ENCODE data around the gene PPIF. TPM values are rescaled to one million over a fixed set of nuclear protein-coding genes. Genes with fewer than 3 reads are reported as not detected.

The PPIF gene
- total and polyA plus RNA-seq, 3 donors from 2014 or later, result 80.1 to 106 (median 82.1) TPM

GRCh38 chr10:79390551-79391229, 43.4 kb downstream of the PPIF start:
- Histone ChIP-seq H3K27me3 (no peaks in the 10 kb centered on the region), H3K9me3 (no peaks in the 10 kb centered on the region), H3K4me3 (no peak overlapping the region), H3K4me1 (peaks cover 15% of the 10 kb centered on the region), H3K27ac (no peak overlapping the region), H3K36me3 (ENCODE audit: low read depth, missing control alignments) (no peaks in the 10 kb centered on the region)
- DNase-seq, result no peak
- TF ChIP-seq, protein P1, sequence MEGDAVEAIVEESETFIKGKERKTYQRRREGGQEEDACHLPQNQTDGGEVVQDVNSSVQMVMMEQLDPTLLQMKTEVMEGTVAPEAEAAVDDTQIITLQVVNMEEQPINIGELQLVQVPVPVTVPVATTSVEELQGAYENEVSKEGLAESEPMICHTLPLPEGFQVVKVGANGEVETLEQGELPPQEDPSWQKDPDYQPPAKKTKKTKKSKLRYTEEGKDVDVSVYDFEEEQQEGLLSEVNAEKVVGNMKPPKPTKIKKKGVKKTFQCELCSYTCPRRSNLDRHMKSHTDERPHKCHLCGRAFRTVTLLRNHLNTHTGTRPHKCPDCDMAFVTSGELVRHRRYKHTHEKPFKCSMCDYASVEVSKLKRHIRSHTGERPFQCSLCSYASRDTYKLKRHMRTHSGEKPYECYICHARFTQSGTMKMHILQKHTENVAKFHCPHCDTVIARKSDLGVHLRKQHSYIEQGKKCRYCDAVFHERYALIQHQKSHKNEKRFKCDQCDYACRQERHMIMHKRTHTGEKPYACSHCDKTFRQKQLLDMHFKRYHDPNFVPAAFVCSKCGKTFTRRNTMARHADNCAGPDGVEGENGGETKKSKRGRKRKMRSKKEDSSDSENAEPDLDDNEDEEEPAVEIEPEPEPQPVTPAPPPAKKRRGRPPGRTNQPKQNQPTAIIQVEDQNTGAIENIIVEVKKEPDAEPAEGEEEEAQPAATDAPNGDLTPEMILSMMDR (IDR thresholded peaks at IDR 0.05), result no peak
- TF ChIP-seq POLR2A (IDR thresholded peaks at IDR 0.05), result no peak
- intact Hi-C loops (cut with DNase I; ENCODE audit: low total_unique reads), result no loop called here
- 58 to 65% methylated on average over 5 to 16 of the region's 16 CpGs for WGBS, 2 donors

DNA sequence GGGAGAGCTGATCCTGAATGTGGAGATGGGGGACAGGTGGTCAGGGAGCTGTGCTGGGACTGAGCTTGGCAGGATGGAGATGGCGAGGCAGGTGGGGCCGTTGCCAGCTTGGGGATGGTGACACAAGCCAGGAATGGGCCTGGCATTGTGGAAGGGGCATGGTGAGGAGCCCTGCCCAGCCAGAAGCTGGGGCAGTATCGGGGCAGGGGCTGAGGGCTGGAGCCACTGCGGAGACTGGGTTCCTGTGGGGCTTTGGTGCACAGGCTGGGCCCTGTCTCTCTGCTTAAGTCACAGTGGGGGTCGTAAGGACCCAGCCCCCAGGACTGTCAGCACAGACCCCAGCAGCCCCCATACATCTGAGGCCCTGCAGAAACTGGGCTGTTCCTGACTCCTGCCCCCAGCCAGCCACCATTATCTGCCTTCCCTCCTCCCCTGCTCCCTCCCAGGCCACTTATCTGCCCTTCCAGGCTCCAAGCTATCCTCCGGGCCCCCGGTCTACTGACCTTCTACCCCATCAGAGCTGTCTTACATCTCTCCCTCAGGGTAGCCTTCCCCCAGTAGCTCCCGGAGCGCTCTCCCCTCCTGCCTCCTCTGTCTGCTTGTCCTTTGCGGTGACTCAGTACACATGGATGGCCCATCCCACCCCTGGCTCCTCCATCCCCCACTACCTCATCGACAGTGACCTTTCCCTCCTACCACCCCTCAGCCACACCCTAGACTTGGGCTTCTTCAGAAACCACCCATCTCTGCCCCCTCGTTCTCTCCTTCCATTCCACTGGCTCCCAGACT, 44.2 kb downstream of the PPIF start:
- H3K27me3 ChIP-seq, result no peaks in the 10 kb centered on the region
- TF ChIP-seq, protein P1 (IDR thresholded peaks at IDR 0.05), result no peak
- TF ChIP-seq POLR2A (IDR thresholded peaks at IDR 0.05), result no peak
- H3K4me1 ChIP-seq, result peaks cover 15% of the 10 kb centered on the region
- H3K4me3 ChIP-seq, result no peak overlapping the region
- no peaks in the 10 kb centered on the region for H3K9me3 ChIP-seq
- no peaks in the 10 kb centered on the region for H3K36me3 ChIP-seq (ENCODE audit: low read depth, missing control alignments)
- H3K27ac ChIP-seq, result no peak overlapping the region
- intact Hi-C loops (cut with DNase I; ENCODE audit: low total_unique reads), result no loop called here
- DNase-seq, result no peak
- WGBS, 2 donors, result 78 to 89% methylated on average over 12 of the region's 12 CpGs

- DNase-seq, result peak; percentile 11
- no peaks in the 10 kb centered on the region for H3K27me3 ChIP-seq
- no peaks in the 10 kb centered on the region for H3K36me3 ChIP-seq (ENCODE audit: low read depth, missing control alignments)
- H3K4me1 ChIP-seq, result peaks cover 15% of the 10 kb centered on the region
- TF ChIP-seq POLR2A (IDR thresholded peaks at IDR 0.05), result no peak
- TF ChIP-seq, protein P1 (IDR thresholded peaks at IDR 0.05), result no peak
- H3K4me3 ChIP-seq, result no peak overlapping the region
- 95 to 98% methylated on average over 14 of the region's 14 CpGs for WGBS, 2 donors
- intact Hi-C loops (cut with DNase I; ENCODE audit: low total_unique reads), result no loop called here
- no peak overlapping the region for H3K27ac ChIP-seq
- H3K9me3 ChIP-seq, result no peaks in the 10 kb centered on the region
These were observed 44.7 kb downstream of the PPIF start for GRCh38 chr10:79392020-79392398.

DNA sequence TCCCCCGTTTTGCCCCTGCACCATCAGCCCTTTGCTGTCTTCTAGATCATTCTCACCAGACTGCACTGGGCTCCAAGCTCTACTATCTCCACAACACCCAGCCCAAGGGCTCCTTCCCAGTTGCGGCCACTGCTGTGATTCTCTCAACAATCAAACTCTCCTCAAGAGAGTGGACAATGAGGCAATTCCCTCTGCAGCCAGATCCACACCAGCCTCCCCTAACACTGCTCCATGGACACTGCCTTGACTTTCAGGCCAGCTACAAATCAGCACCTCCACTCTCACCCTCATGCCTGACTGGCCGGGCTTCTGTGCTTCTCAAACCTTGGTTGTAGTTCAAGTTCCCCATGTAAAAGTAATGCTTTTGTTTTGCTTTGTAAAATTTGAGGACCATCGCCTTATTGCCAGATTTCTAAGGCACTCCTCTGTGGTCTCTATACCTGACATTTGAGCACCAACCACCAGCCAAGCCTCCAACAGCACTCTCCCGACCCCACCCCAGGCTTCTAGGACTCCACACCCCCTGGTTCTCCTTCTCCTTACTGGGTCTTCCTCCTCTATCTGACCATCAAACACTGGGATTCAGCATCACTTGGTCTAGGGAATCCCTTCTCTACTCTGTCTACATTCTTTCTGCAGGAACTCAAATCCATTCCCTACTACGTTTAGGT, 45.4 kb downstream of the PPIF start:
- TF ChIP-seq, protein P1 (IDR thresholded peaks at IDR 0.05), result no peak
- intact Hi-C loops (cut with DNase I; ENCODE audit: low total_unique reads), result no loop called here
- peak; percentile 10 for DNase-seq
- no peak overlapping the region for H3K4me3 ChIP-seq
- 90 to 92% methylated on average over 6 of the region's 6 CpGs for WGBS, 2 donors
- H3K27me3 ChIP-seq, result no peaks in the 10 kb centered on the region
- H3K27ac ChIP-seq, result no peak overlapping the region
- H3K4me1 ChIP-seq, result peaks cover 15% of the 10 kb centered on the region
- no peaks in the 10 kb centered on the region for H3K9me3 ChIP-seq
- no peaks in the 10 kb centered on the region for H3K36me3 ChIP-seq (ENCODE audit: low read depth, missing control alignments)

Measured in testis (tissue), 3 donors.